SK-N-MC (cell line): ENCODE measurements around the gene PAAF1.

Experiments
- EZH2 ChIP-seq: fragments of 200-600 bp; sonication (generic); IDR thresholded peaks from one replicate; pipeline ENCODE4 v1.6.1; 2017; ENCODE audit warnings: antibody characterized with exemption
- FOXP2 ChIP-seq: optimal IDR thresholded peaks from 2 replicates; pipeline ENCODE3; 2011; ENCODE audit warnings: mild to moderate bottlenecking, moderate library complexity; ENCODE audit not compliant: insufficient read depth; ENCODE audit errors: extremely low read length, control extremely low read depth
- POLR2AphosphoS5 ChIP-seq: IDR thresholded peaks from 2 replicates; pipeline ENCODE4 v1.6.1; 2012; ENCODE audit warnings: mild to moderate bottlenecking, low read depth, low read length, borderline replicate concordance

- peak; percentile 6; the same call in 1 of the 2 replicates for TF ChIP-seq POLR2AphosphoS5
- TF ChIP-seq EZH2: no peak
- no peak for TF ChIP-seq FOXP2
These were observed 96.0 kb downstream of the PAAF1 start for GRCh38 chr11:73972620-73973449.
